Heart right ventricle (tissue), 16 donors: ENCODE results near the gene HSPA4. TPM values are rescaled to one million over a fixed set of nuclear protein-coding genes. Genes with fewer than 3 reads are reported as not detected.

Source experiments
- ATAC-seq, 8 donors: fragments of 200-7000 bp; cut with Tn5 transposase; one replicate each; pipeline ENCODE4 v1.9.1; 2020; ENCODE audit warnings: mild to moderate bottlenecking in 8 of 8, moderate library complexity in 8 of 8, moderate number of reproducible peaks in 1 of 8
- DNase-seq, 2 donors: peaks; one replicate each; pipeline ENCODE4 v3.0.0-alpha.2; 2020
- H3K27ac ChIP-seq, 10 donors: fragments of 200-600 bp; sonication (generic) in 2 of 10; one replicate each; pipeline versions ENCODE4 v1.5.0 to v1.8.0; 2020 to 2022; ENCODE audit warnings: mild to moderate bottlenecking in 3 of 10
- H3K27me3 ChIP-seq, 7 donors: fragments of 200-600 bp; one replicate each; pipeline ENCODE4 v1.8.0; 2021 to 2022; ENCODE audit warnings: mild to moderate bottlenecking in 2 of 7
- H3K36me3 ChIP-seq, 9 donors: fragments of 200-600 bp; sonication (generic) in 1 of 9; one replicate each; pipeline versions ENCODE4 v1.5.0 to v1.8.0; 2020 to 2022; ENCODE audit warnings: mild to moderate bottlenecking in 2 of 9
- H3K4me1 ChIP-seq, 9 donors: fragments of 200-600 bp; sonication (generic) in 1 of 9; one replicate each; pipeline versions ENCODE4 v1.5.0 to v1.8.0; 2020 to 2022; ENCODE audit warnings: mild to moderate bottlenecking in 4 of 9
- H3K4me3 ChIP-seq, 10 donors: fragments of 200-600 bp; sonication (generic) in 2 of 10; one replicate each; pipeline versions ENCODE4 v1.5.0 to v1.8.0; 2020 to 2022; ENCODE audit warnings: mild to moderate bottlenecking in 7 of 10, moderate library complexity in 2 of 10
- H3K9me3 ChIP-seq, 11 donors: fragments of 200-600 bp in 10 of 11; sonication (generic) in 2 of 11; one replicate each; pipeline versions ENCODE4 v1.5.0 to v1.8.0; 2013 to 2022; ENCODE audit warnings: mild to moderate bottlenecking in 2 of 11, control low read depth in 1 of 11, moderate library complexity in 1 of 11
- WGBS, 2 donors: extraction: QIAGEN DNeasy Blood & Tissue Kit; methylation state at CpG; one replicate each; pipeline ENCODE4 v1.1.7; 2013; ENCODE audit warnings: inconsistent platforms in 1 of 2; 5-methylcytosine and 5-hydroxymethylcytosine counted together
- intact Hi-C, 10 donors: fragments of 100-400 bp; cut with DNase I; formaldehyde crosslinking; loops; one replicate each; pipeline versions ENCODE4 v1.11.1 to v1.14.2; 2022
- polyA plus RNA-seq, 2 donors: library from polyadenylated mRNA; stranded (reverse); fragments of 200-250 nt; gene quantifications; one replicate each; pipeline ENCODE4 v1.2.3, GENCODE V29; 2013
- total RNA-seq, 10 donors: library from RNA; stranded (reverse); fragmentation: NEBNext Ultra II Directional in 3 of 10; extraction: Animal tissue kit (Norgen Biotek cat#: 25700) in 3 of 10; gene quantifications; one replicate each; pipeline versions ENCODE4 v1.2.1 to v1.2.4, GENCODE V29; 2021 to 2023
- TF ChIP-seq, protein P1 (sequence below), 9 donors: fragments of 200-600 bp; sonication (generic) in 2 of 9; IDR thresholded peaks; one replicate each; pipeline versions ENCODE4 v1.5.0 to v1.8.0; 2021 to 2022; ENCODE audit warnings: antibody characterized with exemption in 9 of 9, mild to moderate bottlenecking in 5 of 9, moderate library complexity in 1 of 9
- donor health status: Arrhythmogenic right ventricular cardiomyopathy.
- donor health status: ischemic (EF 13 %, LVEDD 7.1; RV severe dilation, severe dysfunction).
- donor health status: healthy with polysubstance abuse.
- donor health status: DM: no; HTN: yes; CAD: no.
- donor health status: DM: no; HTN: no; CAD: no.
- donor health status: ischemic (EF 25% LVEDD 6.9; RV normal size, moderate dysfunction).
- donor health status: ischemic (EF 25% LVEDD 5.7; RV mildly dilated, moderate dysfunction).
- donor health status: healthy.
- donor health status: DM: yes; HTN: yes; CAD: no.
- donor health status: Ischemic cardiomyopathy.
- donor health status: ischemic (EF 35%, LVEDD 5.7; RV mildly dilated, moderate dysfunction).
- donor health status: nonischemic (EF 11% LVEDD 7.7; RV severe dilation, severe dysfunction).
- donor health status: DM: yes; HTN: yes; CAD: no.
- donor health status: PGD.
- donor health status: ischemic (EF 29% LVEDD 5.4; RV normal size, mild dysfunction).
- donor health status: nonischemic (EF 23%, LVEDD 6.1; RV moderate dilation, normal function).

HSPA4 gene
- total and polyA plus RNA-seq, 12 donors, result 44.9 to 179 (median 111) TPM

DNA sequence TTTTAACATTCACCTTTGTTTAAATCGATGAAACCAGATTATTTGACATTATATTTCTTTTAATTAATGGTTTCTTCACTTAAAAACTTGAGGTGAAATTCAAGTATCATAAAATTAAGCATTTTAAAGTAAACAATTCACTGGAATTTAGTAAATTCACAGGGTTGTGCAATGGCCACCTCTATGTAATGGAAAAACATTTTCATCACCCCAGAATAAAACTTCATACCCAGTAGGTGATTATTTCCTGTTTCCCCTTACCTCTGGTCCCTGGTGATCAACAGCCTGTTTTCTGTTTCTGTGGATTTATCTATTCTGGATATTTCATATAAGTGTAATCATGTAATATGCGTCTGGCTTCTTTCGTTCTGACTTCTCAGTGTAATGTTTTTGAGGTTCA lies 27.2 kb downstream of the HSPA4 start:
- Histone ChIP-seq H3K27ac (no peak overlapping the region), H3K27me3 (no peaks in the 10 kb centered on the region), H3K9me3 (no peaks in the 10 kb centered on the region), H3K36me3 (peaks cover 0 to 93% (median 18%) of the 10 kb centered on the region in 9 donors), H3K4me1 (no peaks in the 10 kb centered on the region), H3K4me3 (no peak overlapping the region)
- 96 to 97% methylated on average over 3 of the region's 3 CpGs for WGBS, 2 donors
- ATAC-seq (no peak), DNase-seq (no peak)
- intact Hi-C loops, result no loop called here
- TF ChIP-seq, protein P1, sequence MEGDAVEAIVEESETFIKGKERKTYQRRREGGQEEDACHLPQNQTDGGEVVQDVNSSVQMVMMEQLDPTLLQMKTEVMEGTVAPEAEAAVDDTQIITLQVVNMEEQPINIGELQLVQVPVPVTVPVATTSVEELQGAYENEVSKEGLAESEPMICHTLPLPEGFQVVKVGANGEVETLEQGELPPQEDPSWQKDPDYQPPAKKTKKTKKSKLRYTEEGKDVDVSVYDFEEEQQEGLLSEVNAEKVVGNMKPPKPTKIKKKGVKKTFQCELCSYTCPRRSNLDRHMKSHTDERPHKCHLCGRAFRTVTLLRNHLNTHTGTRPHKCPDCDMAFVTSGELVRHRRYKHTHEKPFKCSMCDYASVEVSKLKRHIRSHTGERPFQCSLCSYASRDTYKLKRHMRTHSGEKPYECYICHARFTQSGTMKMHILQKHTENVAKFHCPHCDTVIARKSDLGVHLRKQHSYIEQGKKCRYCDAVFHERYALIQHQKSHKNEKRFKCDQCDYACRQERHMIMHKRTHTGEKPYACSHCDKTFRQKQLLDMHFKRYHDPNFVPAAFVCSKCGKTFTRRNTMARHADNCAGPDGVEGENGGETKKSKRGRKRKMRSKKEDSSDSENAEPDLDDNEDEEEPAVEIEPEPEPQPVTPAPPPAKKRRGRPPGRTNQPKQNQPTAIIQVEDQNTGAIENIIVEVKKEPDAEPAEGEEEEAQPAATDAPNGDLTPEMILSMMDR (IDR thresholded peaks at IDR 0.05), result no peak

DNA sequence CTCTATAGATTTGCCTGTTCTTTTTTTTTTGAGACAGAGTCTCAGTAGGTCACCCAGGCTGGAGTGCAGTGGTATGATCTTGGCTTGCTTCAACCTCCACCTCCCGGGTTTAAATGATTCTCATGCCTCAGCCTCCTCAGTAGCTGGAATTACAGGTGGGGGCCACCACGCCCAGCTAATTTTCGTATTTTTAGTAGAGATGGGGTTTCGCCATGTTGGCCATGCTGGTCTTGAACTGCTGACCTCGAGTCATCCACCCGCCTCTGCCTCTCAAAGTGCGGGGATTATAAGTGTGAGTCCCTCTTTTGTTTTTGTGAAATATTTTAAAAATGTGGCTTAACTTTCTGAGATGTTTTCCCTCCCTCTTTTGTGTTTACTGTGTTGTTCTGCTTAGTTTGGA lies 29.2 kb downstream of the HSPA4 start:
- H3K4me3 ChIP-seq, result no peak overlapping the region
- intact Hi-C loops, result no loop called here
- H3K36me3 ChIP-seq, result peaks cover 0 to 92% (median 21%) of the 10 kb centered on the region in 9 donors
- ATAC-seq, result no peak
- no peaks in the 10 kb centered on the region for H3K27me3 ChIP-seq
- TF ChIP-seq, protein P1 (IDR thresholded peaks at IDR 0.05), result no peak
- 94 to 95% methylated on average over 7 of the region's 7 CpGs for WGBS, 2 donors
- H3K27ac ChIP-seq, result no peak overlapping the region
- no peak for DNase-seq
- H3K4me1 ChIP-seq, result no peaks in the 10 kb centered on the region
- no peaks in the 10 kb centered on the region for H3K9me3 ChIP-seq

DNA sequence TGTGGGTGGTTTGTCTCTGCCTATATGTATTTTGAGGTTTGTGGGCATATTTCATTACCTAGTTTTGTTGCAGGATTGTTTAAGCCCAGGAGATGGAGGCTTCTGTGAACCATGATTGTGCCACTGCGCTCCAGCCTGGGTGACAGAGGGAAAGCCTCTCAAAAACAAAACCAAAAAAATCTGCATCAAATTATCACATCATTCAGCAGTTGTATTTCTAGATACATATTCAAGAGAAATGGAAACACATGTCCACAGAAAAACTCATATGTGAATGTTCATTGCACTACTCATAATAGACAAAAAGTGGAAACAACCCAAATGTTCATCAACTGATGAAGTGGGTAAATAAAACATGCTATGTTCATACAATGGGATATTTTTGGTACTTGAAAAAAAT lies 29.9 kb downstream of the HSPA4 start:
- intact Hi-C loops, result no loop called here
- ATAC-seq (no peak), DNase-seq (no peak)
- Histone ChIP-seq H3K9me3 (no peaks in the 10 kb centered on the region), H3K4me1 (no peaks in the 10 kb centered on the region), H3K27ac (no peak overlapping the region), H3K4me3 (no peak overlapping the region), H3K27me3 (no peaks in the 10 kb centered on the region), H3K36me3 (peaks cover 0 to 92% (median 21%) of the 10 kb centered on the region in 9 donors)
- 96 to 97% methylated on average over 1 of the region's 1 CpG for WGBS, 2 donors
- TF ChIP-seq, protein P1 (IDR thresholded peaks at IDR 0.05), result no peak

DNA sequence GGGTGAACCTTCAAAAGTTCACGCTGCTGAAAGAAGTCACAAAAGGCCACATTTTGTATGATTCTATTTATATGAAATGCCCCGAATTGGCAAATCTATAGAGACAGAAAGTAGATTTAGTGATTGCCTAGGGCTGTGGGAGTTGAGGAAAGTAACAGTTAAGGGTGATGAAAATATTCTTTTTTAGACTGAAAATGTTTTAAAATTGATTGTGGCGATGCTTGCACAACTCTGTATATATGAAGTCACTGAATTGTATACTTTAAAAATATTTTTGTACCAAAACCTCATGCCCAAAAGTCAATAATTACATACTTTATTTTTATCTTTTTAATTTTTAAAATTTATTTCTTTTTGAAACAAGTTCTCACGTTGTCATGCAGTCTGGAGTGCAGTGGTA lies 30.3 kb downstream of the HSPA4 start:
- intact Hi-C loops, result no loop called here
- H3K27me3 ChIP-seq, result no peaks in the 10 kb centered on the region

More for the DNA sequence above, 30.3 kb downstream of the HSPA4 start:
- TF ChIP-seq, protein P1 (IDR thresholded peaks at IDR 0.05), result no peak
- Histone ChIP-seq H3K9me3 (no peaks in the 10 kb centered on the region), H3K4me1 (no peaks in the 10 kb centered on the region), H3K36me3 (peaks cover 0 to 92% (median 18%) of the 10 kb centered on the region in 9 donors), H3K4me3 (no peak overlapping the region), H3K27ac (no peak overlapping the region)
- no peak for ATAC-seq
- 91 to 93% methylated on average over 4 of the region's 4 CpGs for WGBS, 2 donors
- DNase-seq, result no peak
